HS-5 (cell line): Measurements from ENCODE around the gene MAGIX.
"Not testable (repeated sequence)": the region's sequence is repeated elsewhere in the genome, so short reads cannot be mapped to it uniquely, and the experiment has no call there.

Source experiments
- DNase-seq: peaks from one replicate; pipeline ENCODE4 v3.0.0-alpha.2; 2012; ENCODE audit warnings: low read depth

The MAGIX gene

DNA sequence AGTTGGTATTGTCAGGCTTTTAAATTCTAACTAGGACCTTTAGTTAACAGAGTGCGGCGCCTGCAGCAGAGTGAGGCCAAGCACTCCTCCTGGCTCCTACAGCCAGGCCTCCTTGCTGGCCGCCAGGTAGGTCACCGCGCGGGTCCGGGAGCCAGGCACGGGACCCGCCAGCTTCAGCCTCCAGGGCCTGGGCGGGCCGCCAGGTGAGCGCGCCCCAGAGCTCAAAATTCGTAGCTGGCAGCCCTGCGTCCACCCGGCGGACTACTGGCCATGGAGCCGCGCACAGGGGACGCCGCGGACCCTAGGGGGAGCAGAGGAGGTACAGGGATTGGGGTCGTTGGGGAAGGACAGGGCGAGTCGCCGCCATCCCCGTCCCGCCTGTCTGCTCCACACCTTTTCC lies at the start of gene MAGIX:
MAGIX (plus strand) TSS at position 139 of the 400 bp plus-strand sequence; CDS start at position 271, 132 bp downstream.
- no peak for DNase-seq

DNA sequence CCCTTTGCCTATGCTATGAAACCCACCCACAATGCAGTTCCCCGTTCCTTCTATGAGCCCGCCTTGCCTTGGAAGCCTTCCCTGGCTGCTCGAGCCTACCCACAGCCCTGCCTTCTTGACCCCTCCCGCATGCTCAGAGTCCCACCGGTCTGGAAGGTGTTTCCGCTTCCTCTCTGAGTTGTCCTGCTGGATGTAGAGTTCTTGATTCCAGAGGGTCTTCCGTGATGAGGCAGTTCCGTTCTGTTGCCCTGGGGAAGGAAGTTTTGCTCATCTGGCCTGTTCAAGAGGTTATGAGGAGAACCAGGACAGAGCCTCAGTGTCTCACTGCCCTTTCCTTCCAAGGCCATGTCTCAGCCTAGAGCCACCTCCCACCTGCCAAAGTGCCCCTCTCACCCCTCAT lies 46.5 kb upstream of the MAGIX start:
- no peak for DNase-seq

DNA sequence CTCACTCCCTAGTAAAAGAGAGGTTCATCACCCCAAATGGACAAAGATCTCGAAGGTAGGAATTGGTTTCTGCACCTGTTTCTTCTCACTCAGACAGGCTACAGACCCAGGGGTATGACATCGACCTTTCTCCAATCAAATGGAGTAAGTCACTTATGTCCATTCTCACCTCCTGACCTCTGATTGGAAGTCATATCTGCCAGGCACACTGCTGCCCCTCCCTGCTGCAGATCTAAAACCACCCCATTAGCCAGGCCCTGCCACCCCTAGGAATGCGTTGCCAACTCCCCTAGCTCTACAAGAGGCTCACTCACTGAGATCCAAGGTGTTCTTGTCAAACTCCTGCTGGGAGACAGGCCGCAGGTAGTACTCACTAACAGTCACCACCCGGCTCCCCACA lies 45.8 kb upstream of the MAGIX start:
- no peak for DNase-seq

DNA sequence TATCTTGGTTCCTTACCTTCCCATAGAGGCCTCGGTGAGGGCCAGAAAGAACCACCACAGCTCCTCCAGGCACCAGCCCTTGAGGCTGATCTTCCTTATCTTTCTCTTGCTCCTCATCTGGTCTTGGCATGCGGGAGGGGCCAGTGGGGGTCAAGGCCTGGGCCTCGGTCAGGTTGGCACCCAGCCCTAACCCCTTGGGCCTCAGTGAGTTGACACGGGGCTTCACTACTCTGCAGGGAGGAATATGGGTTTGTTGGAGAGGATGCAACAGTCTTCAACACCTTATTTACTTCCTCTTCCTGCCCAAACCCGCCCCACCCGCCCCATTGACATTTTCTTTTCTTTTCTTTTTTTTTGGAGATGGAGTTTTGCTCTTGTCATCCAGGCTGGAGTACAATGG lies 45.0 kb upstream of the MAGIX start:
- DNase-seq, result no peak

DNA sequence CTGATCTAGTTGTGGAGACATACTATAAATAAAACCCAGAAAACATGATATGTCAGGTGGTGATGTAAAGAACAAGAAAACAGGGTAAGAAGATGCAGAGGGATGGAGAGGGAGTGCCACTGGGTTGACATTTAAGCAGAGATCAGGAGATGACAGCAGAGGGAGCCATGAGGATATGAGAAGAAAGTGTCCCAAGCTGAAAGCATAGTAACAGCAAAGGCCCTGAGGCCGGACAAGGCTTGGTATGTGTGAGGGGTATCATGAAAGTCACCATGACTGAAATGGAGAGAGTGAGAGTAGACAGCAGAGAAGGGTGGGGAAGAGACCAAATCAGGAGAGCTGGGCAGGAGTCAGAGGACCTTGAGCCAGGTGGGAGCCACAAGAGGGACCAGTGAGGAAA lies 42.5 kb upstream of the MAGIX start:
- no peak for DNase-seq

DNA sequence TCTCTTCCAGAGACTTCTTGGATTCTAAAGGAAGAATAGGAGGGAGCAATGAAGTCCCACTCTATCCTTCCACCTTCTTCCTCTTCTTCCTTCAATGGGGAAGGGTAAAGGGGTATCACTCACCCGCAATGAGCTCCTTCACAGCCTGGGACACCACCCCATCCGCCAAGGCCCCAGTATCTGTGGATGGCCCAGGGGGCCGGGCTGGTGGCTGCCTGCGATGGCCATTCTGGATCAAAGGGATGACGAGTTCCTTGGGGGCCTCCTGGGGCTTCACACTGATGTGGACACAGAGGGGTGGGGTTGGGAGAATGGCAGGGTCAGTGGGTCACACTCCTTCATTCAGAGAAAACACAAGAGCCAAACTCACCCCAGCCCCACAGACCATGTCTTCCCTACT lies 40.1 kb upstream of the MAGIX start:
- DNase-seq, result no peak

DNA sequence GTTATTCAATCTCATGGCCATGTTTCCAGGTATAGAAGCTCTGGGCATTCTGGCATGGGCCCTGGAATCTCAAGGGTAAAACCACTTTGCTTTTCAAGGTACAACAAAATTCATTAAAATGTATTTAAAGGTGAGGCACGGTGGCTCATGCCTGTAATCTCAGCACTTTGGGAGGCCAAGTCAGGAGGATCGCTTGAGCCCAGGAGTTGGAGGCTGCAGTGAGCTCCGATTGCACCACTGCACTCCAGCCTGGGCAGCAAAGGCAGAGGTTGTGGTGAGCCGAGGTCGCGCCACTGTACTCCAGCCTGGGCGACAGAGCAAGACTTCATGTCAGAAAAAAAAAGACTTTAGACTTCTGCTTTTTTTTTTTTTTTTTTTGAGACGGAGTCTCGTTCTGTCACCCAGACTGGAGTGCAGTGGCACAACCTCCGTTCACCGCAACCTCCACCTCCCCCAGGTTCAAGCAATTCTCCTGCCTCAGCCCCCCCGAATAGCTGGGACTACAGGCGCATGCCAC lies 34.8 kb upstream of the MAGIX start:
- not testable (repeated sequence) for DNase-seq

DNA sequence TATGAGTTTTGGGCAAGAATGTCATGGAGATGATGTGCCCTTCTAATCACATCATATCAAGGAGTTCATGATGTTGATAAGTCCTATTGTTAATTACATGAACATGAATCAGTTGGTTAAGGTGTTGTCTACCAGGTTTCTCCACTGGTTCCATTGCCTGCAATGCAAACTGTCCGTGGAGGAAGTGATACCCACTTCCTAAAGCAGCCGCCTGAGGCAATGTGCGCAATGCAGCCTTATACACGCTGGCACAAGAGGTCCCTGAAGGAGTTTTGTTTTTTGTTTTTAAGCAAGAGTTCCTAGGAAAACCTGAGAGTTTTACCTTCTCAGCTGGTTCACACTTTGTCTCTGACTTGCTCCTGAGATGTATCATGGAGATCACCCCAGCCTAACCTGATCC lies 33.1 kb upstream of the MAGIX start:
- DNase-seq, result no peak

DNA sequence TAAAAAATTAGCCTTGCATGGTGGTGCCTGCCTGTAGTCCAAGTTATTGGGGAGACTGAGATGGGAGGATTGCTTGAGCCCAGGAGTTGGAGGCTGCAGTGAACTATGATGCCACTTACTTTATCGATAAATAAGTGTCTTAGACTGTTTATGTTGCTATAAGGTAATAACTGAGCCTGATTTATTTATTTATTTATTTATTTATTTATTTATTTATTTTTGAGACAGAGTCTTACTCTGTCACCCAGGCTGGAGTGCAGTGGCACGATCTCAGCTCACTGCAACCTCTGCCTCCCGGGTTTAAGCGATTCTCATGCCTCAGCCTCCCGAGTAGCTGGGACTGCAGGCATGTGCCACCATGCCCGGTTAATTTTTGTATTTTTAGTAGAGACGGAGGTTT lies 30.3 kb upstream of the MAGIX start:
- DNase-seq, result not testable (repeated sequence)

DNA sequence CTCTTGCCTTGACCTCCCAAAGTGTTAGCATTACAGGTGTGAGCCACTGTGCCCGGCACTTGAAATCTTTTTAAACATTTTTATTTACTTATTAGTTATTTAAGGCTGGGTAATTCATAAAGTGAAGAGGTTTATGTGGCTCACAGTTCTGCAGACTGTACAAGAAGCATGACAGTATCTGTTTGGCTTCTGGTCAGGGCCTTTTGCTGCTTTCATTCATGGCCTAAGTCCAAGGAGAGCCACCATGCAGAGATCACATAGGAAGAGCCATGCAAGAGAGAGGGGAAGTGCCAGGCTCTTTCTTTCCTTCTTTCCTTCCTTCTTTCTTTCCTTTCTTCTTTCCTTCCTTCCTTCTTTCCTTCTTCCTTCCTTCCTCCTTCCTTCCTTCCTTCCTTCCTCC lies 28.8 kb upstream of the MAGIX start:
- DNase-seq, result no peak

DNA sequence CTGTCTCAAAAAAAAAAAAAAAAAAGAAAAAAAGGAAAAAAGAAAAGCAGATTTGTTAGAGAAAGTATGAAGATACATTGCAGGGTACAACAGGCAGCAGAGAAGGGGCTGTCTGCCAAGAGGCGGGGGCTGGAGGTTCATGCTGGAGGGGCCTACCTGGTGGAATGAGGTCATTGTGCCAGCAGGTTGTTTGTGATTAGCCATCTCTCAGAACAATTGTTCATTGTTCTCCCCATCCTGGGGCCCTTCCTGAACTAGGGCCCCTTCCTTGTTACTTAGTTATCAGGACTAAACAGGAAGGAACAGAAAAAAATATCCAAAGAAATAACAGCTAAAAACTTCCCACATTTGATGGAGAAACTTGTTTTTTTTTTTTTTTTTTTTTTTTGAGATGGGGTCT lies 25.1 kb upstream of the MAGIX start:
- DNase-seq, result no peak

DNA sequence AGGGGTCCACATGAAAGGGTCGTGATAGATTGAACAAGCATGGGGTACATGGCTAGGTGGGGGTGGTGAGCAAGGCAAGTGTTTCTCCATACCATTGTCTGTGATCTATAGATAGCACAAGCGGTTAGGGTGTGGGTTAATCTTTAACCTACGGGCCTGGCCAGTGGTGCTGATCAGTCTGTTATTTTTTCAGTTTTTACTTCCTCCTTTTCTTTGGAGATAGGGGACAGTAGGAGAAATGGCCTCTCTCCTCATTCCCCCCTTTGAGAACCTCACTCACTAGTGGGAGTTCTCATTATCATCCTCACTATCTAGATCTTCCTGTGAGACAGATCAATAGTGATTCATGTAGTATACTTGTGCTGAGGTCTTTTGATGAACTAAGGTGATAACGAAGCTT lies 22.8 kb upstream of the MAGIX start:
- DNase-seq, result no peak

DNA sequence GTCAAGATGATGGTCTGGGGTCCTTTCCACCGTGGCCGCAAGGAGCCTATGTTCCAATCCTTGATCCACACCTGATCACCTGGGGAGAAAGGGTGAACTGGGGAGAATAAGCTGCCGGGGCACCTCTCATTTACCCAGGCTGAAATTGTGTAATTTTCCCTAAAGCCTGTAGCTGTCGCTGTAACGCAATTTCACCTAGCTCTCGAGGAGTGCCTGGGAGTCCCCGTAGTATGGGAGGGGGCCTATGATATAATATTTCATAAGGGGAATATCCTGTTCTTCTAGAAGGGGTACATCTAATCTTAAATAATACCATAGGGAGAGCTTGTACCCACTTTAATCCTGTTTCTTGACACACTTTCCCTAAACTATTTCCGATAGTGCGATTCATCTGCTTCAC lies 20.3 kb upstream of the MAGIX start:
- not testable (repeated sequence) for DNase-seq

DNA sequence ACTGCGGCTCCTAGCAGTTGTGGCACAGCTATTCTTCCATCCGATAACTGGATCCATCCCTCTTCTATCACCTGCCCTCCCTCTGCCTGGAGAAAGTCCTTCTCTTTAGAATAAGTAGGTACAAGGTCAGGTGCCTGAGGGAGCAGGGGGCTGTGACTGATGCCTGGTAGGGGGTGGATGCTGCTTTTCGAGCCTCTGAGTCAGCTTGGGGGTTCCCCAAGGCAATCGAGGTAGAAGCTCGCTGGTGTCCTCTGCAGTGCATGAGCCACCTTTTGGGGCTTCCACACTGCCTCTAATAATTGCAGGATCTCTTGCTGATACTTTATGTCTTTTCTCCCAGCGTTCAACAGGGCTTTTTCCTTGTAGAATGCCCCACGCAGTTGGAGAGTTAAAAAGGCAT lies 19.4 kb upstream of the MAGIX start:
- DNase-seq, result not testable (repeated sequence)

DNA sequence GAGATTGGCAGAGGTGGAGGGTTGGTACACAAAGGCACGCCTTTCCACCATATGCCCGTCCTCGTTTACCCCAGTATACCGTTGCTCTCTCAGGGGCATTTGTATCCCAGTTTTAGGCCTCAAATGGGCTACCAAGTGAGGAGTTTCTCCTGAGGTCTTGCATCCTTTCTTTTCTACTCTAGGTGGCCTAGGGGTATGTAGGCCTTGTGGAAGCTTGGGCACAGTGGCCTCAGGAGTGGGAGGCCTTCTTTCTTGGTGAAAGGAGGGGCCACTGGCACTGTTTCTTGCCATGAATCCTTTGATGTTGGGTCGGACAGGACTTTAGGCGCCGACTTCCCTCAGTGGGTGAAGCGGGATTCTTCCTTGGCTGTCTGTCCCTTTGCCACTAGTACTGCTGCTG lies 15.3 kb upstream of the MAGIX start:
- DNase-seq, result no peak

DNA sequence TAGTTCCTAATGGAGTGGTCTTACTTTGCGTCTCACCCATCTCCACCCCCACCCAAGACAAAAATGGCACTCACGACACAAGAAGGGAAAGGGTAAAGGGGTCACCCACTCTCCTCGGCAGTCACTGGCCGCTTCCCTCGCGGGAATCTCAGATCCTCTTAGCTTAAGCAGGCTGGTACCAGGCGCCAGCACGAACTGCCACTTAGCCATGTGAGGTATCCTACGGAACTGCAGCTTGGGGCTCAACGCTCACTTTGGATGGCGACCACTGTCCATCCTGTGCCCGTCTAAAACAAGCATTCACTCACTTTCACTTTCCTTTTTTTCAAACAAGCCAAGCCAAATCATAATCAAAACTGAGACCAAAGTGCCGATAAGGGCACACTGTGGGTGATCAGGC lies 14.6 kb upstream of the MAGIX start:
- DNase-seq, result no peak

DNA sequence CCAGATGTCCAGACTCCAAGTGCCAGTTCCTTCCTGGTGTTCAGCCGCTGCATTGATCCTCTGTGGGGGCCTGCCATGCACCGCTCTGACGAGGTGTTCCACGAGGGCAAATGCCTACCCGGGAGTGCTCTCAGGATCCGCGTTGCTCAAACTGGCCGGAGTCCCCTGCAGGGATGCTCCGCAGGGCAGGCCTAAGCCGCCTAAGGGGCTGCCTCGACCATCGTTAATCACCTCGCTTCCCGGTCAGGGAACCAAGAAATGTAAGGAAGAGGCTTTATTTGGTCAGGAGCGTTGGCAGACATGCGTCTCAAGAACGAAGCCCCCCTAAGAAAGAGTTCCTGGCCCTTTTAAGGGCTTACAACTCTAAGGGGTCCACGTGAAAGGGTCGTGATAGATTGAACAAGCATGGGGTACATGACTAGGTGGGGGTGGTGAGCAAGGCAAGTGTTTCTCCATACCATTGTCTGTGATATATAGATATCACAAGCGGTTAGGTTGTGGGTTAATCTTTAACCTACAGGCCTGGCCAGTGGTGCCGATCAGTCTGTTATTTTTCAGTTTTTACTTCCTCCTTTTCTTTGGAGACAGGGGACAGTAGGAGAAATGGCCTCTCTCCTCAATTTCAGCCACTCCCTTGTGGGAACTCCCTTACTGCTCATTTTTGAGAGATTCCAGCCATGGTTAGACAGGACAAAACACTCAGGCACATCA lies 14.0 kb upstream of the MAGIX start:
- DNase-seq, result not testable (repeated sequence)

DNA sequence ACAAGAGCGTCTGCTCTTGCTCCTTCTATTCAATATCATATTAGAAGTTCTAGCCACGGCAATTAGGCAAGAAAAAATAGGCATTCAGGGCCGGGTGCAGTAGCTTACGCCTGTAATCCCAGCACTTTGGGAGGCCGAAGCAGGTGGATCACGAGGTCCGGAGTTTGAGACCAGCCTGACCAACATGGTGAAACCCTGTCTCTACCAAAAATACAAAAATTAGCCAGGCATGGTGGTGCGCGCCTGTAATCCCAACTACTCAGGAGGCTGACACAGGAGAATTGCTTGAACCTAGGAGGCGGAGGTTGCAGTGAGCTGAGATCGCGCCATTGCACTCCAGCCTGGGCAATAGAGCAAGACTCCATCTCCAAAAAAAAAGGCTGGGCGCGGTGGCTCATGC lies 13.3 kb upstream of the MAGIX start:
- not testable (repeated sequence) for DNase-seq

DNA sequence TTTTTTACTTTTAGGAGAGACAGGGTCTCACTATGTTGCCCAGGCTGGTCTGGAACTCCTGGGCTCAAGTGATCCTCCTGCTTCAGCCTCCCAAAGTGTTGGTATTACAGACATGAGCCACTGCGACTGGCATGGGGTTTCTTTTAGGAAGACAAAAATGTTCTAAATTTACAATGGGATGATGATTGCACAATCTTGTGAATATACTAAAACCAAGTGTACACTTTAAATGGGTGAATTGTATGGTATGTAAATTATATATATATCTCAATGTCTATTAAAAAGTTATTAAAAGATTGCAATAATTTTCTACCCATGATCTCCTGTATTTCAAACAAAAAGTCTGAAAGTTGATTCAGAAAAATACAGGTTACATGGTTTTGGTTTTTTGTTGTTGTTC lies 9.1 kb upstream of the MAGIX start:
- no peak for DNase-seq

DNA sequence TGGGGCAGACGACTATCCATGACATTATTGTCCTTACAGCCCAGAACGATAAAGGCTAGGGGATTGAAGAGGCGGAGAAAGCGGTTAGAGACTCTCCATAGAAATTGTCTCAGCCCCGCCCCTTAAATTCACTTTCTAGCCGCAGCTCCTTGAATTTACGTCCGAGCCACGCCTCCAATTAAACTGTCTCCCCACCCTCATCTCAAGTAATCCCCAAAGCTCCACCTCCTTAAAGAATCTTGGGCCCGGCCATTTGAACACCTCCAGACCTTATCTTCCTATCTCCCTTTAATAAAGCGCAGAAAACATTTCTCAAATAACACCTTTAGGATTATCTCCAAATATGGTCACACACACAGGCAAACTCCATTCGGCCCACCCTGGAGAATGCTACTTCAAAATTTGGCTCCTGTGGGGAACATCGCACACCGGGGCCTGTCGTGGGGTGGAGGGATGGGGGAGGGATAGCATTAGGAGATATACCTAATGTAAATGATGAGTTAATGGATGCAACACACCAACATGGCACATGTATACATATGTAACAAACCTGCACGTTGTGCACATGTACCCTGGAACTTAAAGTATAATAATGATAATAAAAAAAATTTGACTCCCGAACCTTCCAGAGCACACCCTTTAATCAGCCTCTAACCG lies 7.2 kb upstream of the MAGIX start:
- no peak for DNase-seq

DNA sequence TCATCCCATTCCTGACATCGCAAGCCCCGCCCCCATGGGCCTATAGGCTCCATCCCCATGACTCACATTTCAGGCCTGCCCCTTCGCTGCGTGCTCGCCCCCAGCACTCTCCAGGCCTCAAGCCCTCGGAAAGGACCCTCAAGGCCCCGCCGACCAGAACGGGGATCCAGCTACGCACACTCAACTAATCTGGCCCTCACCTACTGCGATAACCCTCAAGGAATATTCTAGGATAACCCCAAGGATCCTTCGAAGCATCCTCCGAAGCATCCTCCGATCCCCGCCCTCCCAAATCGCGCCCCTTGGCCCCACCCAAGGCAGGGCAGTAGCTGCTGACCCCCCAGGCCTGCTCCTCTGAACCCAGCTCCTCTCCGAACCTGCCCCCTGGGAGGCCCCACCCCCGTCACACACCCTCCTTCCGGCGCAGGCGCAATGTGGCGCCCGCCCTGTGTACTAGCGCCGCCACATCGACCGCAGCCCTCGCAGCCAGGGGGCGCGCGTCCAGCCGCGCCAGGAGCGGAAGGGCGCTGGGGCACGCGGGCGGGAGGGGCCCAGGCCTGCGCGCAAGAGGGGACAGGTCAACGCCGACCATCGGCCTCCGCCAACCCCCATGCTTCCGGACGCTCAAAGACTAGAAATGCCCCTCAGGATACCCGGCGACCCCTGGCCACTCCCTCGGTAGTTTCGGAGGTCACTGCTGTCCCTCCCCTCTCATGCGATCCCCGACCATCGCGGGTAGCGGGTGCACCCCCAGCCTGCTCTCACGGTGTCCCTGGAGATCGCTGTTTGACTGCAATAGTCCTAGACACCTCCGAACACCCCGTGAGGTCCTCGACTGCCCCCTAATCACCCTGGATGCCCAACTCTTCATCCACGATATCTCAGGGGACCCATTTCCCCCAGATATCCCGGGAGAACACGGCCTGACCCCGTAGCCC lies 6.4 kb upstream of the MAGIX start:
- DNase-seq, result peak; percentile 68

DNA sequence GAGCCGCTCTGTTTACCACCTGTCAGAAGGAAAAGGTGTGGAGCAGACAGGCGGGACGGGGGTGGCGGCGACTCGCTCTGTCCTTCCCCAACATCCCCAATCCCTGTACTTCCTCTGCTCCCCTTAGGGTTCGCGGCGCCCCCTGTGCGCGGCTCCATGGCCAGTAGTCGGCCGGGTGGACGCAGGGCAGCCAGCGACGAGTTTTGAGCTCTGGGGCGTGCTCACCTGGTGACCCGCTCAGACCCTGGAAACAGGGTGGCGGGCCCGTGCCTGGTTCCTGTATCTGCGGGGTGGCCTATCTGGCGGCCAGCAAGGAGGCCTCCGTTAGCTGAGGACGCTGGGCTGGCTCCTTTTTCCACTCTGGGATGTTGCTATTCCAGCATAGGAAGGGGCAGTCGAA lies 5.4 kb upstream of the MAGIX start:
- DNase-seq, result no peak

DNA sequence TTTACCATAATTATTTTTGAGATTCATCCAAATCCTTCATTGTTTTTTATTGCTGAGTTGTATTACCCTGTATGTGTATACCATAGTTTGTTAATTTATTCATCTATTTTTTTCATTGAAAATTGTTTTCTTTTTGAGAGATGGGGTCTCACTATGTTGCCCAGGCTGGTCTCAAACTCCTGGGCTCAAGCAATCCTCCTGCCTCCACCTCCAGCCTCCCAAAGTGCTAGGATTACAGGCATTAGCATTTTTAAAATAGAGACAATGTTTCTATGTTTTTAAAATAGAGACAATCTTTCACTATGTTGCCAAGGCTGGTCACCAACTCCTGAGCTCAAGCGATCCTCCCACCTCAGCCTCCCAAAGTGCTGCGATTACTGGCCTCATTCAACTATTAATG lies 1.6 kb upstream of the MAGIX start:
- DNase-seq, result no peak
